ENCODE measurements around the gene MYH11.
A peak's percentile ranks its signal among the peaks of the same experiment; 100 is the strongest.

MYH11 gene

DNA sequence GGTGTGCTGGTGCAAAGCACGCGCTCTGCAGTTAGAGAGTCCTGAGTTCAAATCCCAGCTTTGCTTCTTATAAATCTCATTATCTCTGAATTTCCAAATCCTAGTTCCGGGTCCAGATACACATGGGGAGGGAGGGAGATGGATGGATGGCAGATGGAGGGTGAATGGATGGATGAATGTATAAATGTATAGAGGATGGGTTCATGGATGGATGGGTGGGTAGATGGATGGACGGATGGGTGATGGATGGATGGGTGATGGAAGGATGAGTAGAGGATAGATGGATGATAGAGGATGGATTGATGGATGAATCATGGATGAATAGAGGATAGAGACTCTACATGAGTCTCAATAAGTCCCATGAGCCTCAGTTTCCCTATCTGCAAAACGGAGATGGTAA lies 89.9 kb downstream of the MYH11 start:
- no peak overlapping the region for H3K27ac ChIP-seq
- TF ChIP-seq, protein P1, sequence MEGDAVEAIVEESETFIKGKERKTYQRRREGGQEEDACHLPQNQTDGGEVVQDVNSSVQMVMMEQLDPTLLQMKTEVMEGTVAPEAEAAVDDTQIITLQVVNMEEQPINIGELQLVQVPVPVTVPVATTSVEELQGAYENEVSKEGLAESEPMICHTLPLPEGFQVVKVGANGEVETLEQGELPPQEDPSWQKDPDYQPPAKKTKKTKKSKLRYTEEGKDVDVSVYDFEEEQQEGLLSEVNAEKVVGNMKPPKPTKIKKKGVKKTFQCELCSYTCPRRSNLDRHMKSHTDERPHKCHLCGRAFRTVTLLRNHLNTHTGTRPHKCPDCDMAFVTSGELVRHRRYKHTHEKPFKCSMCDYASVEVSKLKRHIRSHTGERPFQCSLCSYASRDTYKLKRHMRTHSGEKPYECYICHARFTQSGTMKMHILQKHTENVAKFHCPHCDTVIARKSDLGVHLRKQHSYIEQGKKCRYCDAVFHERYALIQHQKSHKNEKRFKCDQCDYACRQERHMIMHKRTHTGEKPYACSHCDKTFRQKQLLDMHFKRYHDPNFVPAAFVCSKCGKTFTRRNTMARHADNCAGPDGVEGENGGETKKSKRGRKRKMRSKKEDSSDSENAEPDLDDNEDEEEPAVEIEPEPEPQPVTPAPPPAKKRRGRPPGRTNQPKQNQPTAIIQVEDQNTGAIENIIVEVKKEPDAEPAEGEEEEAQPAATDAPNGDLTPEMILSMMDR (conservative IDR thresholded peaks at IDR 0.05): no peak

DNA sequence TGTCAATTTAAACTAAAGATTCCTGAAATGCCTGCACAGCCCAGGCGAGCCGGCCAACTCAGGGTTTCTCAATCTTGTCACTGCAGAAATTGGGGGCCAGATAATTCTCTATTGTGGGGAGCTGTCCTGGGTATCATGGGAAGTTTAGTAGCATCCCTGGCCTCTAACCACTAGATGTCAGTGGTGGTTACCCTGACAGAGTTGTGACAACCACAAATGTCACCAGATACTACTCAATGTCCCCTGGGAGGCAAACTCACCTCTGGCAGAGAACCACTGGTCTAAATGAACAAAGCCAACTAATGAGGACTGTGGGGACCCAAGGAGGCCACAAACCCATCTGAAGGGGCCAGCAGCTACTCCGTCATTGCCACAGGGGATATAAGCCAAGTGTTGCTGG lies 90.9 kb downstream of the MYH11 start:
- TF ChIP-seq, protein P1 (conservative IDR thresholded peaks at IDR 0.05): peak; percentile 80
- no peak overlapping the region for H3K27ac ChIP-seq

DNA sequence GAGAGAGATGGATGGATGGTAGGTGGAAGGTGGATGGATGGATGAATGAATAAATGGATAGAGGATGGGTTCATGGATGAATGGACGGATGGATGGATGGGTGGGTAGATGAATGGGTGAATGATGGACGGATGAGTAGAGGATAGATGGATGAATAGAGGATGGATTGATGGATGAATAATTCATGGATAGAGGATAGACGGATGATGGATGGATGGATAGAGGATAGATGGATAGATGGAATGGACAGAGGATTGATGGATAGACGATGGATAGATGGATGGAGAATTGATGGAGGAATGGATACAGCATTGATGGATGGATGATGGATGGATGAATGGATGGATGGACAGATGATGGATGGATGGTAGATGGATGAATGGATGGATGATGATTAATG lies 91.7 kb downstream of the MYH11 start:
- TF ChIP-seq, protein P1 (conservative IDR thresholded peaks at IDR 0.05): no peak
- H3K27ac ChIP-seq: no peak overlapping the region

DNA sequence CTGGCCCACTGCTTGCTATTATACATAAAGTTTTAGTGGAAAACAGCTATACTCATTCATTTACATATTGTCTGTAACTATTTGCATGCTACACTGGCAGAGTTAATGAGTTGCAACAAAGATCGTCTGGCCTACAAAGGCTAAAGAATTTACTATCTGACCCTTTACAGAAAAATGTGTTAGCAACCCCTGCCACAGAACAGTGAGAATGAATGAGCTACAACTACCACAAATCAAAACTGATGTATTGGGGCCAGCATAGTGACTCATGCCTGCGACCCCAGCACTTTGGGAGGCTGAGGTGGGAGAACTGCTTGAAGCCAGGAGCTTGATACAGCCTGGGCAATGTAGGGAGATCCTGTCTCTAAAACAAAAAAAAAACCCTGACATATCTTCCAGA lies 92.7 kb downstream of the MYH11 start:
- no peak overlapping the region for H3K27ac ChIP-seq
- TF ChIP-seq, protein P1 (conservative IDR thresholded peaks at IDR 0.05): no peak

DNA sequence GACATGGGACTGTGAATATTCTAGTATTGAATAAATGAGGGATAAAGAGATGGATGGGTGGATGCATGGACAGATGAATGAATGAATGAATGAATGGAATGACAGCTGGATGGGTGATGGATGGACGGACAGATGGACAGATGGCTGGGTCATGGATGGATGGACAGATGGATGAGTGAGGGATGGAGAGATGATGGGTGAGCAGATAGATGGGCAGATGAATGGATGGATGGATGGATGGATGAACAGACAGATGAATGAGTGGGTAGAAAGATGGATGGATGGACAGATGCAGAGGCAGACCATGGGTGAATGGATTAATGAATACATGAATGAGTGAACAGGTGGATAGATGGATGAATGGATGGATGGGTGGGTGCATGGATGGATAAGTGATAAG lies 96.7 kb downstream of the MYH11 start:
- TF ChIP-seq, protein P1 (conservative IDR thresholded peaks at IDR 0.05): no peak

DNA sequence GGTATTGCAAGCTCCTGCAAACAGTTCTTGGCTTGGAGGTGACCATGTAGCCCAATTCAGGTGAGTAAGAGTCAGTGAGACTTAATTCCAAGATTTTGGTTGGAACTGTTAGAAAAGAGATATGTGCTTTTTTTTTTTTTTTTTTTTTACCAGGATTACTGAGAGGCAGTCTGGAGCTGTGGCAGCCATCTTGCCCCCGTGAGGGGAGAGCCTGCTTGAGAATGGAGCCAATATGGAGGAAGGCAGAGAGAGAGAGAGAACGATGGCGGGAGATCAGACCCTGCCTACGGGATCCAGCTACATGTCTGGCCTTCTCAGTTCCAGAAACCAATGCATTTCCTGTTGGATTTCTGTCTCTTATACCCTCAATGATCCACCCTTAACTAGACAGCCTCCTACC lies 97.8 kb downstream of the MYH11 start:
- TF ChIP-seq, protein P1 (conservative IDR thresholded peaks at IDR 0.05): no peak

More for the DNA sequence above, 96.7 kb downstream of the MYH11 start:
- H3K27ac ChIP-seq: no peak overlapping the region

DNA sequence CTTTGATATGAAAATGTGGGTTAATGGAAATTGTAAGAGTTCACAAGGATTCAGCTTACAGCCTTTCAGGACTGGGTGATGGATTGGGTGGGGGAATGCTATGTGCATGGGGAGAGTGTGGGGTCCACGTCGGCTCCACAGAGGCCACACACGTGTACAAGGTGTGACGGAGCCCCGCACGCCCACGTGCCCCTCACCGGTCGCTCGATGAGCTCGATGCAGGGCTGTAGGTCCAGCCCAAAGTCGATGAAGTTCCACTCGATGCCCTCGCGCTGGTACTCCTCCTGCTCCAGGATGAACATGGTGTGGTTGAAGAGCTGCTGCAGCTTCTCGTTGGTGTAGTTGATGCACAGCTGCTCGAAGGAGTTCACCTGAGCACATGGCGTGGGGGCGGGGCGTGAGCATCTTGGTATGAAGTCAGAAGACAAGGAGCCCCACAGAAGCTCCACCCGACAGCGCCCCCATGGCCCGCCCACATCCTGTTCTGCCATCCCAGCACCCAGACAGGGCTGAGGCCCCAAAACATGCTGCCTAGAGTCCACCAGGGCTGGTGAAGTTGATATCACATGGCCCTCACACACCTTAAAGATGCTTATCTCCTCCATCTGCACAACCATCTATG lies 99.1 kb downstream of the MYH11 start:
- TF ChIP-seq, protein P1 (conservative IDR thresholded peaks at IDR 0.05): no peak
- no peak overlapping the region for H3K27ac ChIP-seq

More for the DNA sequence above, 97.8 kb downstream of the MYH11 start:
- H3K27ac ChIP-seq: no peak overlapping the region
